Measurements from ENCODE around the gene CFAP68. TPM values are rescaled to one million over a fixed set of nuclear protein-coding genes. Genes with fewer than 3 reads are reported as not detected.

Gene CFAP68
- total and polyA plus RNA-seq, 10 donors = 9.4 to 37.1 (median 13.6) TPM

DNA sequence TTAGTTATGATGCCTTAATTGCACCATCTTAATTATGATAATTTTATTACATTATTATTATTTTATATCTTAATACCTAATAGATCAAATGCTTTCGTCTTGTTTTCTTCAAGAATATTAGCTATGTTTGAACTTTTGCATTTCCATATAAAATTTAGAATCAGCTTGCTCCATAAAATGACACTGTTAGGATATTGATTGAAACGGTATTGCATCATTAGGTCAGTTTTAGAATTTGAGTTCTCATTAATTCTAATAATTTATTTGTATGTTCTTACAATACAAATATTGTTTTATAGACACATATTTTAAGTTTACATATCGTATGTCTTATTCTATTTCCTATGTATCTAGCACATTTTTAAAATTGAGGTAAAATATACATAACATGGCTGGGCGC, 6.7 kb downstream of the CFAP68 start:
- Histone ChIP-seq H3K4me1 (no peaks in the 10 kb centered on the region), H3K9me3 (no peaks in the 10 kb centered on the region), H3K27me3 (replicated peaks in 1 of 7) (no peaks in the 10 kb centered on the region), H3K27ac (no peak overlapping the region), H3K36me3 (peaks cover 0 to 11% (median 0%) of the 10 kb centered on the region in 6 donors), H3K4me3 (no peak overlapping the region)
- no peak for TF ChIP-seq POLR2AphosphoS5 (IDR thresholded peaks at IDR 0.05)
- 68 to 97% (median 93%) methylated on average over 4 of the region's 4 CpGs for WGBS, 5 donors
- intact Hi-C loops (cut with DNase I; ENCODE audit: low total_unique reads) = no loop called here
- DNase-seq = no peak

DNA sequence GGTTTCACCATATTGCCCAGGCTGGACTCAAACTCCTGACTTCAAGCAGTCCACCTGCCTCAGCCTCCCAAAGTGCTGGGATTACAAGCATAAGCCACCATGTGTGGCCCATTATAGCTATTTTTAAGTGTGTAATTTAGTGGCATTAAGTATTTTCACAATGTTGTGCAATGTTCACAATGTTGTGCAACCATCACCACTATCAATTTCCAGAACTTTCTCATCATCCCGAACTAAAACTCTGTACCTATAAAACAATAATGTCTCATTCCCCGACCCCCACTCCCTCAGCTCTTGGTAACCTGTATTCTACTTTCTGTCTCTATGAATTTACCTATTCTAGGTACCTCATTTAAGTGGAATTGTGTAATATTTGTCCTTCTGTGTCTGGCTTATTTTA, 7.5 kb downstream of the CFAP68 start:
- H3K27ac ChIP-seq = no peak overlapping the region
- 76 to 92% (median 84%) methylated on average over 2 of the region's 2 CpGs for WGBS, 5 donors
- peaks cover 0 to 11% (median 0%) of the 10 kb centered on the region in 6 donors for H3K36me3 ChIP-seq
- DNase-seq = no peak
- H3K27me3 ChIP-seq (replicated peaks in 1 of 7) = no peaks in the 10 kb centered on the region
- H3K4me1 ChIP-seq = no peaks in the 10 kb centered on the region
- H3K9me3 ChIP-seq = peaks cover 0 to 2% (median under 1%) of the 10 kb centered on the region in 8 donors
- intact Hi-C loops (cut with DNase I; ENCODE audit: low total_unique reads) = no loop called here
- no peak overlapping the region for H3K4me3 ChIP-seq
- TF ChIP-seq, protein P1, sequence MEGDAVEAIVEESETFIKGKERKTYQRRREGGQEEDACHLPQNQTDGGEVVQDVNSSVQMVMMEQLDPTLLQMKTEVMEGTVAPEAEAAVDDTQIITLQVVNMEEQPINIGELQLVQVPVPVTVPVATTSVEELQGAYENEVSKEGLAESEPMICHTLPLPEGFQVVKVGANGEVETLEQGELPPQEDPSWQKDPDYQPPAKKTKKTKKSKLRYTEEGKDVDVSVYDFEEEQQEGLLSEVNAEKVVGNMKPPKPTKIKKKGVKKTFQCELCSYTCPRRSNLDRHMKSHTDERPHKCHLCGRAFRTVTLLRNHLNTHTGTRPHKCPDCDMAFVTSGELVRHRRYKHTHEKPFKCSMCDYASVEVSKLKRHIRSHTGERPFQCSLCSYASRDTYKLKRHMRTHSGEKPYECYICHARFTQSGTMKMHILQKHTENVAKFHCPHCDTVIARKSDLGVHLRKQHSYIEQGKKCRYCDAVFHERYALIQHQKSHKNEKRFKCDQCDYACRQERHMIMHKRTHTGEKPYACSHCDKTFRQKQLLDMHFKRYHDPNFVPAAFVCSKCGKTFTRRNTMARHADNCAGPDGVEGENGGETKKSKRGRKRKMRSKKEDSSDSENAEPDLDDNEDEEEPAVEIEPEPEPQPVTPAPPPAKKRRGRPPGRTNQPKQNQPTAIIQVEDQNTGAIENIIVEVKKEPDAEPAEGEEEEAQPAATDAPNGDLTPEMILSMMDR (IDR thresholded peaks at IDR 0.05 in 8 of 11, conservative IDR thresholded peaks at IDR 0.05 in 3 of 11) = no peak
- TF ChIP-seq POLR2A (IDR thresholded peaks at IDR 0.05) = no peak
- no peak for TF ChIP-seq POLR2AphosphoS5 (IDR thresholded peaks at IDR 0.05)

DNA sequence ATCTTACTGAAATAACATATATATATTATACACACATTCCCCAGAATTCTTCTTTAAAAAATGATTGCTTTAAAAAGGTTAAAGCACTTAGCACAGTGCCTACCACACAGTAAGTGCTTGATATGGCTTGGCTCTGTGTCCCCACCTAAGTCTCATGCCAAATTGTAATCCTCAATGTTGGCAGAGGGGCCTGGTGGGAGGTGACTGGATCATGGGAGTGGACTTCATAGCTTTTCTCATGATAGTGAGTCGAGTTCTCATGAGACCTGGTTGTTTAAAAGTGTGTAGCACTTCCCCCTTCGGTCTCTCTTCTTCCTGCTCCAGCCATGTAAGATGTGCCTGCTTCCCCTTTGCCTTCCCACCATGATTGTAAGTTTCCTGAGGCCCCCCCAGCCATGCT, 26.1 kb downstream of the CFAP68 start:
- Histone ChIP-seq H3K36me3 (no peaks in the 10 kb centered on the region), H3K4me1 (no peaks in the 10 kb centered on the region), H3K27me3 (replicated peaks in 1 of 7) (peaks cover 0 to 8% (median 0%) of the 10 kb centered on the region in 7 donors), H3K4me3 (no peak overlapping the region), H3K27ac (no peak overlapping the region), H3K9me3 (peaks cover 0 to 5% (median 0%) of the 10 kb centered on the region in 8 donors)
- intact Hi-C loops (cut with DNase I; ENCODE audit: low total_unique reads) = no loop called here
- no peak for DNase-seq
- TF ChIP-seq POLR2AphosphoS5 (IDR thresholded peaks at IDR 0.05) = no peak
- 19 to 53% (median 32%) methylated on average over 2 of the region's 2 CpGs for WGBS, 5 donors

DNA sequence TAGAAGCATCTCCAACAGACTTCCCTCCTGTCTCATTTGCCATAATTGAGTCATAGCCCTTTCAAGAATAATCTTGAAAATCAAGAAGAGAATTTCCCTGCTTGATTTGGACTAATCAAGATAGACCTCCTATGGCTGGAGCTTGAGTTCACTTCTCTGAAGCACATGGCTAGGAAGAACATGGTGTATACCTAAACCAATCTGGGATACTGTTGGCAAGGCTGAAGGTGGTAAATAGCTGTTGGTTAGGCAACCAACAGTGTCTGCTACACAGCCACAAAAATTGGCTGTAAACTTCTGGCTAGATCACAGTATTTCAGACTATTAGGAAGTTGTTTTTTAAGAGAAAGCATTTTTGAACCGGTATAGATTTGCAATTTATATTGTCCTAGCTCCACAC, 27.3 kb downstream of the CFAP68 start:
- Histone ChIP-seq H3K4me1 (no peaks in the 10 kb centered on the region), H3K36me3 (no peaks in the 10 kb centered on the region), H3K9me3 (peaks cover 0 to 5% (median 0%) of the 10 kb centered on the region in 8 donors), H3K4me3 (no peak overlapping the region), H3K27ac (no peak overlapping the region), H3K27me3 (replicated peaks in 1 of 7) (peaks cover 0 to 14% (median 1%) of the 10 kb centered on the region in 7 donors)
- no peak for TF ChIP-seq POLR2A (IDR thresholded peaks at IDR 0.05)
- no peak for TF ChIP-seq POLR2AphosphoS5 (IDR thresholded peaks at IDR 0.05)
- TF ChIP-seq, protein P1 (IDR thresholded peaks at IDR 0.05 in 8 of 11, conservative IDR thresholded peaks at IDR 0.05 in 3 of 11) = no peak
- intact Hi-C loops (cut with DNase I; ENCODE audit: low total_unique reads) = no loop called here
- 75 to 90% (median 82%) methylated on average over 1 of the region's 1 CpG for WGBS, 5 donors
- no peak for DNase-seq

DNA sequence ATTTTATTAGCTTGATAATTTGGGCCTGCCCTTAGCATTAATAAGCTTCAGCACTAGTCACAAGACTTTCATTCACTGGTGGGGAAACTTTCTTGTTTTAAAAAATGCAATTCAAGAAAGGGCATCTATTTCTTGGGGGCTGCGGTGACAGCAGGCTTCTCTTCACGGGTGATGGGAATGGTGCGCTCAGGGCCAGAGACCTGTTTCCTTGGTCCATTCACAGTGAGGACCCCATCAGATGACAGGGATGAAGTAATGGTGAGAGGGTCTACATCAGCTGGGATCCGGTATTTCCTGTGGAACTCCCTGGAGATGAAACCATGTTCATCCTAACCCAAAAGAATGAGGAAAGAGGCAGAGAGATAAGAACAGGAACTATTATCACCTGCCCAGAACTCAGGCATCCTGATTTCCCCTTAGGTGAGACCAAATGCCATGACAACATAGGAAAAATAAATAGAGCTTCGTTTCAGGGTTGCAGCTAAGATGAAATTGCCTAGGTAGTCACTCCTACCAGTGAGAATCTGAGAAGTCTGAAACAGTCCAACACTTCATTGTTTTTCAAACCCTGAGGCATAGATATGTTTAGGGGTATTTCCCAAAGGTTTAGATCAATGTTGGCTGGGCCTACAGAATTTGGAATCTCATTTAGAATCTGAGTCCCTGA, 29.4 kb downstream of the CFAP68 start:
- peak overlapping the region in 1 of 8 donors; percentile 3 for H3K4me3 ChIP-seq
- peaks cover 0 to 5% (median 0%) of the 10 kb centered on the region in 8 donors for H3K9me3 ChIP-seq
- TF ChIP-seq POLR2AphosphoS5 (IDR thresholded peaks at IDR 0.05) (no peak), POLR2A (IDR thresholded peaks at IDR 0.05) (no peak)
- TF ChIP-seq, protein P1 (IDR thresholded peaks at IDR 0.05 in 8 of 11, conservative IDR thresholded peaks at IDR 0.05 in 3 of 11) = no peak
- intact Hi-C loops (cut with DNase I; ENCODE audit: low total_unique reads) = no loop called here
- H3K4me1 ChIP-seq = no peaks in the 10 kb centered on the region
- H3K36me3 ChIP-seq = no peaks in the 10 kb centered on the region
- WGBS, 5 donors = 78 to 89% (median 87%) methylated on average over 5 of the region's 5 CpGs
- DNase-seq = no peak
- peak overlapping the region in 4 of 8 donors; percentile 15 to 85 (median 48) for H3K27ac ChIP-seq
- peaks cover 0 to 35% (median 22%) of the 10 kb centered on the region in 7 donors for H3K27me3 ChIP-seq (replicated peaks in 1 of 7)

Data from spleen (tissue), 11 donors.